Activated B cell treated with CpG ODN at 0.5 μM for 24 hours (primary cell): ENCODE measurements around the gene FBXW2. TPM values are rescaled to one million over a fixed set of nuclear protein-coding genes. Genes with fewer than 3 reads are reported as not detected.

ENCODE experiments used
- ATAC-seq: fragments of 200-7000 bp; cut with Tn5 transposase; one replicate; pipeline ENCODE4 v1.10.0; 2021; ENCODE audit warnings: low read depth, mild to moderate bottlenecking, moderate library complexity
- CTCF ChIA-PET: fragments of 350-600 bp; sonication (Branson Sonifier 250); formaldehyde crosslinking; loops from one replicate; lab custom pipeline; 2021; ENCODE audit warnings: antibody characterized with exemption; lab: Charles Lee
- POLR2A ChIA-PET: fragments of 350-600 bp; sonication (Branson Sonifier 250); formaldehyde crosslinking; loops from one replicate; lab custom pipeline; 2021; ENCODE audit warnings: antibody characterized with exemption; lab: Charles Lee
- DNase-seq: peaks from one replicate; pipeline ENCODE4 v3.0.0; 2022
- H3K27ac Mint-ChIP-seq: one replicate; pipeline ENCODE4 v1.8.0; 2020; ENCODE audit warnings: mixed read lengths
- H3K27me3 Mint-ChIP-seq: one replicate; pipeline ENCODE4 v1.8.0; 2021; ENCODE audit warnings: mixed read lengths
- H3K36me3 Mint-ChIP-seq: one replicate; pipeline ENCODE4 v1.8.0; 2021; ENCODE audit warnings: low read depth, mixed read lengths
- H3K4me1 Mint-ChIP-seq: one replicate; pipeline ENCODE4 v1.8.0; 2021; ENCODE audit warnings: mixed read lengths
- H3K4me3 Mint-ChIP-seq: one replicate; pipeline ENCODE4 v1.8.0; 2020; ENCODE audit warnings: mild to moderate bottlenecking, mixed read lengths
- H3K9me3 Mint-ChIP-seq: one replicate; pipeline ENCODE4 v1.8.0; 2020; ENCODE audit warnings: mixed read lengths
- intact Hi-C: fragments of 100-400 bp; cut with micrococcal nuclease; formaldehyde crosslinking; loops from one replicate; pipeline ENCODE4 v1.15.1; 2024
- total RNA-seq: library from RNA; stranded (reverse); gene quantifications from 2 replicates; pipeline ENCODE4 v1.2.3, GENCODE V29; 2022
- TF ChIP-seq, protein P1 (sequence below): fragments of 200-600 bp; IDR thresholded peaks from one replicate; pipeline ENCODE4 v1.8.0; 2022; ENCODE audit warnings: antibody characterized with exemption, mild to moderate bottlenecking

FBXW2 gene
- total RNA-seq, 1 donor from 2014 or later: 77.9 TPM

DNA sequence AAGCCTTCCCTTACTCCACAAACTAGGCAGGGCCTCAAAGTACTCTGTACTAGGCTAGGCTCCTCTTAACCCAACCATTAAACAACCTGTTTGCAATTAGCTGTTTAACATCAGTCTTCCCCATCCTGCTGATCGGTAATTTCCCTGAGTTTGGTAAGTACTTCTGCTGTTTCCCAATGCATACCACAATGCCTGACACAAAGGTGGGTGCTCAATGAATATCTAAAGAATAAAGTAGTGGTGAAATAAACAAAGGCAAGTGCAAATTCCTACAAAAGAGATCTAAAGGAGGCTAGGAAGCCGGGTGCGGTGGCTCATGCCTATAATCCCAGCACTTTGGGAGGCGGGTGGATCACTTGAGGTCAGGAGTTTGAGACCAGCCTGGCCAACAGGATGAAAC, 25.0 kb downstream of the FBXW2 start:
- H3K36me3 Mint-ChIP-seq: peaks cover 84% of the 10 kb centered on the region

DNA sequence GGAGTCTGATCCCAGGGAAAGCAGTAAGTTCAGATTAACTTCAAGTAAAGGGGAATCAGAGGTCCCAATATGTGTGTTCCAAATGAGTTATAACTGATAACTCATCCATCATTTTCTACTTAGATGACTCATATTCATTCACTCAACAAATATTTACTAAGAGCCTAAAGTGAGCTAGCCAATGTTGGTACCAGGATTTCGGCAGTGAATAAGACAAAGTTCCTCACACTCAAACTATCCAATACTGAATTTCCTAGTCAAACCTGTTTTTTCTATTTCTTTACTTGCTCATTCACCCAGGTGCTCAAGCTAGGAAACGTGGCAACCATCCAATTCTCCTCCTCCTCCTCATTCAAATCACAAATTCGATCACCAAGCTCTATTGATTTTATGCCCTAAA, 25.8 kb downstream of the FBXW2 start:
- CTCF ChIA-PET: no interaction called here
- no peak overlapping the region for H3K27ac Mint-ChIP-seq
- H3K9me3 Mint-ChIP-seq: no peaks in the 10 kb centered on the region
- peaks cover 86% of the 10 kb centered on the region for H3K36me3 Mint-ChIP-seq
- no peaks in the 10 kb centered on the region for H3K4me1 Mint-ChIP-seq
- no peaks in the 10 kb centered on the region for H3K27me3 Mint-ChIP-seq
- ATAC-seq (no peak), DNase-seq (no peak)
- intact Hi-C loops: no loop called here
- no peak overlapping the region for H3K4me3 Mint-ChIP-seq
- POLR2A ChIA-PET: no interaction called here
- TF ChIP-seq, protein P1, sequence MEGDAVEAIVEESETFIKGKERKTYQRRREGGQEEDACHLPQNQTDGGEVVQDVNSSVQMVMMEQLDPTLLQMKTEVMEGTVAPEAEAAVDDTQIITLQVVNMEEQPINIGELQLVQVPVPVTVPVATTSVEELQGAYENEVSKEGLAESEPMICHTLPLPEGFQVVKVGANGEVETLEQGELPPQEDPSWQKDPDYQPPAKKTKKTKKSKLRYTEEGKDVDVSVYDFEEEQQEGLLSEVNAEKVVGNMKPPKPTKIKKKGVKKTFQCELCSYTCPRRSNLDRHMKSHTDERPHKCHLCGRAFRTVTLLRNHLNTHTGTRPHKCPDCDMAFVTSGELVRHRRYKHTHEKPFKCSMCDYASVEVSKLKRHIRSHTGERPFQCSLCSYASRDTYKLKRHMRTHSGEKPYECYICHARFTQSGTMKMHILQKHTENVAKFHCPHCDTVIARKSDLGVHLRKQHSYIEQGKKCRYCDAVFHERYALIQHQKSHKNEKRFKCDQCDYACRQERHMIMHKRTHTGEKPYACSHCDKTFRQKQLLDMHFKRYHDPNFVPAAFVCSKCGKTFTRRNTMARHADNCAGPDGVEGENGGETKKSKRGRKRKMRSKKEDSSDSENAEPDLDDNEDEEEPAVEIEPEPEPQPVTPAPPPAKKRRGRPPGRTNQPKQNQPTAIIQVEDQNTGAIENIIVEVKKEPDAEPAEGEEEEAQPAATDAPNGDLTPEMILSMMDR: no peak

More for the DNA sequence above, 25.0 kb downstream of the FBXW2 start:
- POLR2A ChIA-PET: no interaction called here
- Mint-ChIP-seq H3K4me3 (no peak overlapping the region), H3K4me1 (no peaks in the 10 kb centered on the region), H3K27me3 (no peaks in the 10 kb centered on the region), H3K27ac (no peak overlapping the region), H3K9me3 (no peaks in the 10 kb centered on the region)
- TF ChIP-seq, protein P1: no peak
- CTCF ChIA-PET: no interaction called here
- no peak for DNase-seq
- intact Hi-C loops: no loop called here
- ATAC-seq: no peak

DNA sequence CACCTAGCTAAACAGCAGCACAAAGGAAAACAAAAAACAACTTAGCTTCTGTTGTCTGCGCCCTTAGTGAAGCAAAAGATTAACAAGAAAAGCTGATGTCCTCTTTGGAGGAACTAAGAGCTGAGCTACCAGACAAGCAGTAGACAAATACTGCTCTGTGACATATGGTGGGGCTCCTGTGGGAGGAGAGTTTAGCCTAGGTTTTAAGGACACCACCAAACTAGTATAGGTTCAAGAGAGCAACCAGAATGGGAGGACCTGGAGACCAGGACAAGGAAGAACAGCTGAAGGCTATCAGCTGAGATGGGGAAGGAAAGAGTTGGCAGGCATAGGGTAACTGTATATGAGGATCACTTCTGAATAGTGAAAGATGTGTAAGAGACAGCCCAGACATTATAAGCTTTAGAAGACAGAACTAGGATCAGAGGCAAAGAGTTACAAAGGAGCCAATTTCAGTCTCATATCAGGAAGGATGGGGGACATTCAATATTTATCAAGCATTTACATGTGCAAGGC, 27.2 kb downstream of the FBXW2 start:
- intact Hi-C loops: no loop called here
- TF ChIP-seq, protein P1: no peak
- Mint-ChIP-seq H3K36me3 (peaks cover 89% of the 10 kb centered on the region), H3K4me3 (no peak overlapping the region), H3K4me1 (no peaks in the 10 kb centered on the region), H3K9me3 (no peaks in the 10 kb centered on the region), H3K27me3 (no peaks in the 10 kb centered on the region), H3K27ac (no peak overlapping the region)
- POLR2A ChIA-PET: no interaction called here
- no peak for ATAC-seq
- DNase-seq: no peak
- CTCF ChIA-PET: no interaction called here

DNA sequence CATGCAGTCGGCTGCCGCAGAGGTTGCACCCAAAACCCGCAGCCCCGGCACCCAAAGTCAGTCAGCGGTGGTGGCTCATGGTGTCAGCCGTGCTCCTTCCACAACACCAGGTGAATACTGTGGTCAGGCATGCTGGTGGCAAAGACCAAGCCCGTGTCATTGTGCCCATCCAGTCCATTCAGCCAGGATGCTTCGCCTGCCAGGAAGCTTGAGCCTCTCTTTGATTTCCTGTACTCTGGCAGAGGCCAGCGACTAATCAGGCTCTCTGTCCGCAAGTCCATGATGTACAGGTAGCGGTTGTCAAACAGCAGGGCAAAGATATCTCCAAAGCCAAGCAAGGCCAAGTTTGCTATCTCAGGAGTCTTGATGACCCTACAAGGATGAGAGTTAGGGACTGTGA, 28.7 kb downstream of the FBXW2 start:
- no peak overlapping the region for H3K4me3 Mint-ChIP-seq
- peaks cover 85% of the 10 kb centered on the region for H3K36me3 Mint-ChIP-seq
- ATAC-seq (no peak), DNase-seq (no peak)
- H3K27ac Mint-ChIP-seq: no peak overlapping the region
- no peaks in the 10 kb centered on the region for H3K27me3 Mint-ChIP-seq
- intact Hi-C loops: no loop called here
- ChIA-PET CTCF (no interaction called here), POLR2A (no interaction called here)
- no peaks in the 10 kb centered on the region for H3K9me3 Mint-ChIP-seq
- H3K4me1 Mint-ChIP-seq: no peaks in the 10 kb centered on the region
- TF ChIP-seq, protein P1: no peak

DNA sequence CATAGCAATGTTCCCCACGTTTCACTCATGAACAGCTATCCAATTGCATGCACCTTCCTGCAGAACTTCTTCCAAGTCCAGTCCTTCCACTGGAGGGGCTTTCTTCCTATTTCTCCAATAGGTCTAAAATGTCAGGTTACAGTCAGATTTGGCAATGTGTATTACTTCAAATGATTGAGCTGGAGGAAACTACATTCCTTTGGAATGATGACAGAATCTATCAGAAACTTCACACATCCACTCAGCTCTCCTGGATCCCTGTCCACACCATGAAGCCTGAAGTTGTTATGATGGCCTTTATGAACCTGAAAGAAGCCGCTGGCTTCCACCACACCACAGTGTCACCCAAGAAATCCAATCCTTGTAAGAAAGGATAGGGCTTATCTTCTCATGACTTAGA, 32.2 kb downstream of the FBXW2 start:
- Mint-ChIP-seq H3K9me3 (no peaks in the 10 kb centered on the region), H3K4me1 (peaks cover 20% of the 10 kb centered on the region), H3K27ac (no peak overlapping the region), H3K27me3 (no peaks in the 10 kb centered on the region), H3K4me3 (no peak overlapping the region), H3K36me3 (peaks cover 63% of the 10 kb centered on the region)
- ChIA-PET CTCF (interaction anchor here (0.7 to 1.4 kb wide), 3 partner anchors 174 to 299 kb away, joined by 3 to 4 read pairs (median 4); no protein-coding TSS in a partner anchor), POLR2A (no interaction called here)
- DNase-seq: no peak
- no peak for ATAC-seq
- TF ChIP-seq, protein P1: no peak
- intact Hi-C loops: no loop called here
